ENCODE data around the gene SUSD5.

Gene SUSD5

GRCh38 chr3:33100229-33100628 lies 118.4 kb downstream of the SUSD5 start:
- Histone ChIP-seq H3K36me3 (ENCODE audit: low read length) (no peaks in the 10 kb centered on the region), H3K4me3 (ENCODE audit: insufficient read depth, low read length, poor library complexity, severe bottlenecking) (no peak overlapping the region), H3K4me2 (ENCODE audit: low read depth, low read length, poor library complexity, severe bottlenecking) (no peak overlapping the region), H2AFZ (ENCODE audit: low read depth, low read length, severe bottlenecking) (no peak overlapping the region), H3K79me2 (ENCODE audit: insufficient read depth, low read length) (peaks cover 11% of the 10 kb centered on the region), H3F3A (ENCODE audit: insufficient read depth) (peaks cover 3% of the 10 kb centered on the region; the same call in 1 of the 2 replicates), H3K27ac (ENCODE audit: low read depth, low read length) (no peak overlapping the region), H4K20me1 (ENCODE audit: low read depth, low read length) (no peaks in the 10 kb centered on the region), H3K9ac (ENCODE audit: low read length) (no peak overlapping the region), H3K9me3 (ENCODE audit: insufficient read depth, low read length) (no peaks in the 10 kb centered on the region), H3K9me2 (replicated peaks; ENCODE audit: insufficient read depth, low read length) (no peaks in the 10 kb centered on the region), H3K27me3 (ENCODE audit: low read length) (no peaks in the 10 kb centered on the region)
- TF ChIP-seq CTCF (IDR thresholded peaks at IDR 0.05; ENCODE audit: insufficient read depth, low read length, poor library complexity, severe bottlenecking) (no peak), EZH2phosphoT487 (conservative IDR thresholded peaks at IDR 0.05; ENCODE audit: low read length) (no peak)

All from SU-DHL-6 (cell line).